BLaER1 (cell line): Measurements from ENCODE around the gene GIGYF1.
"Not testable (repeated sequence)": the region's sequence is repeated elsewhere in the genome, so short reads cannot be mapped to it uniquely, and the experiment has no call there.

Experiments used
- H3K27ac ChIP-seq: shearing (Covaris generic); formaldehyde crosslinking; 2 replicates; pipeline ENCODE4 v1.8.1; 2022
- H3K27me3 ChIP-seq: shearing (Covaris generic); formaldehyde crosslinking; 2 replicates; pipeline ENCODE4 v1.8.1; 2022
- H3K36me3 ChIP-seq: shearing (Covaris generic); formaldehyde crosslinking; 2 replicates; pipeline ENCODE4 v1.8.1; 2022
- H3K4me1 ChIP-seq: shearing (Covaris generic); formaldehyde crosslinking; 2 replicates; pipeline ENCODE4 v1.8.1; 2022
- H3K4me2 ChIP-seq: shearing (Covaris generic); formaldehyde crosslinking; 2 replicates; pipeline ENCODE4 v1.8.1; 2022
- H3K4me3 ChIP-seq: shearing (Covaris generic); formaldehyde crosslinking; 2 replicates; pipeline ENCODE4 v1.8.1; 2022
- H3K9ac ChIP-seq: shearing (Covaris generic); formaldehyde crosslinking; 2 replicates; pipeline ENCODE4 v1.8.1; 2022
- H3K9me3 ChIP-seq: shearing (Covaris generic); formaldehyde crosslinking; 2 replicates; pipeline ENCODE4 v1.8.1; 2022
- H4K20me1 ChIP-seq: shearing (Covaris generic); formaldehyde crosslinking; 2 replicates; pipeline ENCODE4 v1.8.1; 2022
- Cebpa-rat ChIP-seq: shearing (Covaris generic); IDR thresholded peaks from 2 replicates; pipeline ENCODE4 v1.8.1; 2022

The GIGYF1 gene, protein sequence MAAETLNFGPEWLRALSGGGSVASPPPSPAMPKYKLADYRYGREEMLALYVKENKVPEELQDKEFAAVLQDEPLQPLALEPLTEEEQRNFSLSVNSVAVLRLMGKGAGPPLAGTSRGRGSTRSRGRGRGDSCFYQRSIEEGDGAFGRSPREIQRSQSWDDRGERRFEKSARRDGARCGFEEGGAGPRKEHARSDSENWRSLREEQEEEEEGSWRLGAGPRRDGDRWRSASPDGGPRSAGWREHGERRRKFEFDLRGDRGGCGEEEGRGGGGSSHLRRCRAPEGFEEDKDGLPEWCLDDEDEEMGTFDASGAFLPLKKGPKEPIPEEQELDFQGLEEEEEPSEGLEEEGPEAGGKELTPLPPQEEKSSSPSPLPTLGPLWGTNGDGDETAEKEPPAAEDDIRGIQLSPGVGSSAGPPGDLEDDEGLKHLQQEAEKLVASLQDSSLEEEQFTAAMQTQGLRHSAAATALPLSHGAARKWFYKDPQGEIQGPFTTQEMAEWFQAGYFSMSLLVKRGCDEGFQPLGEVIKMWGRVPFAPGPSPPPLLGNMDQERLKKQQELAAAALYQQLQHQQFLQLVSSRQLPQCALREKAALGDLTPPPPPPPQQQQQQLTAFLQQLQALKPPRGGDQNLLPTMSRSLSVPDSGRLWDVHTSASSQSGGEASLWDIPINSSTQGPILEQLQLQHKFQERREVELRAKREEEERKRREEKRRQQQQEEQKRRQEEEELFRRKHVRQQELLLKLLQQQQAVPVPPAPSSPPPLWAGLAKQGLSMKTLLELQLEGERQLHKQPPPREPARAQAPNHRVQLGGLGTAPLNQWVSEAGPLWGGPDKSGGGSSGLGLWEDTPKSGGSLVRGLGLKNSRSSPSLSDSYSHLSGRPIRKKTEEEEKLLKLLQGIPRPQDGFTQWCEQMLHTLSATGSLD (N-terminal part only)

DNA sequence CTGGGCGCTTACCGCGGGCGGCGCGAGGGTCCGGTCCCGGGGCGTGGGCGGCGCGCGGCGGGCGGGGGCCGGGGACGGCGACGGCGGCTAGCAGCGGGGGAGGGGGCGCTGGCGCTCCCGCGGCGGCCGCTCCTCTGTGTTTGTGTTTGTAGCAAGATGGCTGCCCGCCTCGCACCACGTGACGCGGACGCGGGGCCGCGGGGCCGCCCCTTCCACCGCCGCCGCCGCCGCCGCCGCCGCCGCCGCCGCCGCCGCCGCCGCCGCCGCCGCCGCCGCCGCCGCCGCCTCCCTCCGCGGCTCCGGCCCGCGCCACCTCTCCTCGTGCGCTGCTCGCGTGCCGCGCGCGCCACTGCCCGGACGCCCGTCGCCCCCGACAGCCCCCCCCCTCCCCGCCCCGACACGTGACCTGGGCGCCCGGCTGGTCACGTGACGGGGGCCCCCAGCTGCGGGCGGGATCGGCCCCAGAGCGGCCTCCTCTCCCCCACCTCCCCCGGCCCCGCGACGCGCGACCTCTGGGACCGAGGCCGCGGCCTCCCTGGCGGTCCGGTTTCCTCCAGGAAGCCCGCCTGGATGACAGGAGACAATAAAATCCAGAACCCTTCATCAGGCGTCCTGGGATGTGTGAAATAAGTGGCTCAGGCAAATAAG, at the start of gene GIGYF1:
Gene GIGYF1 (minus strand): TSS at position 153 of the 648 bp plus-strand sequence. CDS start 6,012 bp downstream, outside the sequence.
- Histone ChIP-seq H3K27ac (peak within 1 kb of the TSS; percentile 97), H3K4me3 (peak within 1 kb of the TSS; percentile 100), H3K4me1 (peaks cover 53% of the 10 kb centered on the region), H4K20me1 (peaks cover 45% of the 10 kb centered on the region), H3K4me2 (peak within 1 kb of the TSS; percentile 91), H3K36me3 (peaks cover 5% of the 10 kb centered on the region; the same call in 1 of the 2 replicates), H3K9ac (peak within 1 kb of the TSS; percentile 99), H3K27me3 (no peaks in the 10 kb centered on the region), H3K9me3 (no peaks in the 10 kb centered on the region)
- TF ChIP-seq Cebpa-rat = no peak

GRCh38 chr7:100739934-100740333, 45.9 kb upstream of the GIGYF1 start:
- Histone ChIP-seq H3K4me3 (no peak overlapping the region), H3K9me3 (no peaks in the 10 kb centered on the region), H3K4me2 (no peak overlapping the region), H3K27ac (no peak overlapping the region), H4K20me1 (no peaks in the 10 kb centered on the region), H3K4me1 (no peaks in the 10 kb centered on the region), H3K9ac (no peak overlapping the region), H3K27me3 (peaks cover 9% of the 10 kb centered on the region), H3K36me3 (no peaks in the 10 kb centered on the region)
- TF ChIP-seq Cebpa-rat = no peak

- TF ChIP-seq Cebpa-rat = no peak
- no peaks in the 10 kb centered on the region for H4K20me1 ChIP-seq
- H3K9ac ChIP-seq = no peak overlapping the region
- H3K4me3 ChIP-seq = no peak overlapping the region
- H3K9me3 ChIP-seq = no peaks in the 10 kb centered on the region
- H3K4me1 ChIP-seq = no peaks in the 10 kb centered on the region
- H3K27ac ChIP-seq = no peak overlapping the region
- no peaks in the 10 kb centered on the region for H3K36me3 ChIP-seq
- no peak overlapping the region for H3K4me2 ChIP-seq
- no peaks in the 10 kb centered on the region for H3K27me3 ChIP-seq
These were observed 42.6 kb upstream of the GIGYF1 start for GRCh38 chr7:100736671-100737070.

DNA sequence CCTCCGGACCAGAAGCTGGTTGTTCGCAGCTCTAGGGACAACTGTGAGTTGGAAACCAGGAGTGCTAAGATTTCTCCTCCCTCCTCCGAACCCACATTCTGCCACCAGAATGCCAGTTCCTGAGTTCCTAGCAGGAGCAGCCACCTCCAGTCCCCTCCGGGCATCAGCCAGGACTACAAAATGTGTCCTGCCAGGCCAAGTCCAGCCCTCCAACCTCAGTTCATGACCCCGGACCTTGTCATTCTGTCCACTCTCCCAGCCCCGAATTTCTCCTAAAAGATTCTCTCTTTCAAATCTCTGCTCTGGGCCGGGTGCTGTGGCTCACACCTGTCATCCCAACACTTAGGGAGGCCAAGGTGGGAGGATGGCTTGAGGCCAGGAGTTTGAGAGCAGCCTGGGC, 41.7 kb upstream of the GIGYF1 start:
- Histone ChIP-seq H3K4me3 (no peak overlapping the region), H4K20me1 (no peaks in the 10 kb centered on the region), H3K36me3 (no peaks in the 10 kb centered on the region), H3K27ac (no peak overlapping the region), H3K27me3 (no peaks in the 10 kb centered on the region), H3K9me3 (no peaks in the 10 kb centered on the region), H3K9ac (no peak overlapping the region), H3K4me2 (no peak overlapping the region), H3K4me1 (no peaks in the 10 kb centered on the region)
- no peak for TF ChIP-seq Cebpa-rat

DNA sequence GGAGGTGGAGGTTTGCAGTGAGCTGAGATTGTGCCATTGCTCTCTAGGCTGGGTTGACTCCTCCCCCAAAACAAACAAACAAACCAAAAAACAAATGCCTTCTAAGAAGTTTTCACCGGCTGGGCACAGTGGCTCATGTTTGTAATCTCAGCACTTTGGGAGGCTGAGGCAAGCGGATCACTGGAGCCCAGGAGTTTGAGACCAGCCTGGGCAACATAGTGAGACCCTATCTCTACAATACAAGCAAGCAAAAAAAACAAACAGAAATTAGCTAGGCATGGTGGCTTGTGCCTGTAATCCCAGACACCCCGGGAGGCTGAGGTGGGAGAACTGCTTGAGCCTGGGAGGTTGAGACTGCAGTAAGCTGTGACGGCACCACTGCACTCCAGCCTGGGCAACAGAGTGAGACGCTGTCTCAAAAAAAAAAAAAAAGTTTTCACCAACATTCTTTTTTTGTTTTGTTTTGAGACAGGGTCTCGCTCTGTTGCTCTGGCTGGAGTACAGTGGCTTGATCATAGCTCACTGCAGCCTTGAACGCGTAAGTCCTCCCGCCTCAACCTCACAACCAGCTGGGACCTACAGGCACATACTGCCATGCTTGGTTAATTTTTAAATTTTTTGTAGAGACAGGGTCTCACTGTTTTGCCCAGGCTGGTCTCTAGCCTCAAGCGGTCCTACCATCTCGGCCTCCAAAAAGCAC, 38.0 kb upstream of the GIGYF1 start:
- no peak overlapping the region for H3K4me2 ChIP-seq
- H3K9ac ChIP-seq = no peak overlapping the region
- TF ChIP-seq Cebpa-rat = no peak
- H3K27ac ChIP-seq = no peak overlapping the region
- H3K4me3 ChIP-seq = no peak overlapping the region
- H3K9me3 ChIP-seq = no peaks in the 10 kb centered on the region
- no peaks in the 10 kb centered on the region for H3K36me3 ChIP-seq
- H3K27me3 ChIP-seq = no peaks in the 10 kb centered on the region
- no peaks in the 10 kb centered on the region for H3K4me1 ChIP-seq
- no peaks in the 10 kb centered on the region for H4K20me1 ChIP-seq

DNA sequence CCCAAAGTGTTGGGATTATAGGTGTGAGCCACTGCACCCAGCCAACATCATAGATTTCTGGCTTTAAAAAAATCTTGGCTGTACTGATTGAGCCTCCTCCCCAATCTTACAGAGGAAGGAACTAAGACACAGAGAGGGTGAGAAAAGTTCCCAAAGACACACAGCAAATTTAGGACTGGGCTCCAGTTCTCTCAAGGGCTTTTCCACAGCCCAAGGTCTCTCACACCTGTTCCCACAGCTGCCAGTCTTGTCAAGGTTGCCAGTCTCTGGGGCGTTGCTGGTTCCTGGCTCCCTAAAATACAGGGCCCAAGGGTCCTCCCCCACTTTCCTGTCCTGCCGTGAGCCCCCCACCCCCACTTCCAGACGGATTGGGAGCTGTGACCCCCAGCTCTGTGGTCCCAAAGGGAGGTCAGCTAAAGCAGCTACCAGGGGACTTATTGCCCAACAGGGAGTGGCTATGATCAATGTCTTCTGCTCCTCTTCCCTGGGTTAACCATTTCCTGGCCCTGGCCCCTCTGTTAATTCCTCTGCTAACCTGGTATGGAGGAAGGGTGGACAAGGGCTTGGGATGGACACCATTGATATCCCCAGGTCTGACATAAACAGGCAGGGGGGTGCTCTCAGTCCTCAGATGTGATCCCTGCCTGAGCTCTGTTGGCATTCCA, 36.2 kb upstream of the GIGYF1 start:
- H3K4me3 ChIP-seq = no peak overlapping the region
- no peaks in the 10 kb centered on the region for H4K20me1 ChIP-seq
- no peak for TF ChIP-seq Cebpa-rat
- no peaks in the 10 kb centered on the region for H3K27me3 ChIP-seq
- H3K4me1 ChIP-seq = no peaks in the 10 kb centered on the region
- H3K4me2 ChIP-seq = no peak overlapping the region
- H3K27ac ChIP-seq = no peak overlapping the region
- no peaks in the 10 kb centered on the region for H3K36me3 ChIP-seq
- H3K9me3 ChIP-seq = no peaks in the 10 kb centered on the region
- H3K9ac ChIP-seq = no peak overlapping the region

DNA sequence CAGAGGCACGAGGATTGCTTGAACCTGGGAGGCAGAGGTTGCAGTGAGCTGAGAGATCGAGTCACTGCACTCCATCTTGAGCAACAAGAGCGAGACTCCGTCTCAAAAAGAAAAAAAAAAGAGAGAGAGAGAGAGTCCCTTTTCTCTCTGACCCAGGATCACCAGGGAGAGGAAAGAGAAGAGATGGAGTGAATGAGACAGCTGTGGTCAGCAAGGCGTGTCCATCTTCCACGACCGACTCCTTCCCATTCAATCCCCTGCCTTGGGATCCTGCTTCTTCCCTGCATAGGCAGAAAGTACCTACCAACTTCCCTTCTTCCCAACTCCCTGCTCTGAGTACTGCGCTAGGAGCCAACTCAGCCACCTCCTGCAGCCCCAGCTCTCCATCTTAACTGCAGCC, 34.1 kb upstream of the GIGYF1 start:
- Histone ChIP-seq H3K4me3 (no peak overlapping the region), H3K4me1 (no peaks in the 10 kb centered on the region), H3K9me3 (no peaks in the 10 kb centered on the region), H3K36me3 (no peaks in the 10 kb centered on the region), H3K9ac (no peak overlapping the region), H3K4me2 (no peak overlapping the region), H3K27ac (no peak overlapping the region), H4K20me1 (no peaks in the 10 kb centered on the region), H3K27me3 (peaks cover 3% of the 10 kb centered on the region; the same call in 1 of the 2 replicates)
- no peak for TF ChIP-seq Cebpa-rat

DNA sequence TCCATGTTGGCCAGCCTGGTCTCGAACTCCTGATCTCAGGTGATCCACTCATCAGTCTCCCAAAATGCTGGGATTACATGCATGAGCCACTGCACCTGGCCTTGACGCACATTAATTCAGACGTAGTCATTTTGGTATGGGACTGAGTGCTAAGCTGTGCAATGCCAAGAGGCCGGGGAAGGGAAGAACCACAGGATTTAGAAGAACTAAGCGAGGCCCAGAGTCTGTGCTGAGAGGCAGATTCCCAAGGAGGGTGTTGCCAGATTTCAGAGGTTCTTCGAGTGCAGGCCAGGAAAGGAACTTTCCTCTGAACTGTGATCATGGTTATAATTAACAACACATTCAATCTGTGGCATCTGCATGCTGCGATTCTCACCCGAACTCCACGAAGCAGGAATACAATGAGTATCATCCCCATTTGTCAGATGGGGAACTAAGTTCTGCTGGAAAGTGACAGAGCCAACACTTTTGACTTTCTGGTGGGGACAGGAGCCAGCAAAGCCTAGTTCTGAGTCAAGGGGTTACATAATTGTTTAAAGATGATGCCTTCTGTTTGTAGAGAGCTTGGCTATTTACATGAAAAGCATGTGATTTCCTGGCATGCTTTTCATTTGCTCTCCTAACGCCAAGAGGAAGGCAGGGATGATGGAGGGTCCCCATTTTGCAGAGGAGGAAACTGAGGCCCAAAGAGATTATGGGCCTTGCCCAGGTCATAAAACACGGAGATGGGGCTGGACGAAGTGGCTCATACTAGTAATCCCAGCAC, 33.1 kb upstream of the GIGYF1 start:
- Histone ChIP-seq H3K4me2 (no peak overlapping the region), H3K4me3 (no peak overlapping the region), H3K9ac (0 out of 2 replicates have a peak overlapping the region, but pooled peaks have one; percentile 8), H3K27me3 (peaks cover 13% of the 10 kb centered on the region; the same call in 1 of the 2 replicates), H3K4me1 (no peaks in the 10 kb centered on the region), H4K20me1 (no peaks in the 10 kb centered on the region), H3K36me3 (no peaks in the 10 kb centered on the region), H3K27ac (no peak overlapping the region), H3K9me3 (no peaks in the 10 kb centered on the region)
- TF ChIP-seq Cebpa-rat = no peak

- Histone ChIP-seq H3K4me1 (peaks cover 13% of the 10 kb centered on the region), H3K27me3 (peaks cover 41% of the 10 kb centered on the region)
- H4K20me1 ChIP-seq, H3K27ac ChIP-seq, H3K9me3 ChIP-seq, H3K4me2 ChIP-seq, H3K4me3 ChIP-seq, H3K36me3 ChIP-seq, H3K9ac ChIP-seq: not testable (repeated sequence)
These were observed 30.3 kb upstream of the GIGYF1 start for GRCh38 chr7:100724364-100724763.
